GM12872 (cell line): ENCODE measurements around the gene OR7A5.

Experiments
- TF ChIP-seq, protein P1 (sequence below): IDR thresholded peaks from 3 replicates; pipeline ENCODE4 v1.5.1; 2011; ENCODE audit warnings: low read depth, mild to moderate bottlenecking, low read length, moderate library complexity; ENCODE audit not compliant: insufficient read depth

The OR7A5 gene

DNA sequence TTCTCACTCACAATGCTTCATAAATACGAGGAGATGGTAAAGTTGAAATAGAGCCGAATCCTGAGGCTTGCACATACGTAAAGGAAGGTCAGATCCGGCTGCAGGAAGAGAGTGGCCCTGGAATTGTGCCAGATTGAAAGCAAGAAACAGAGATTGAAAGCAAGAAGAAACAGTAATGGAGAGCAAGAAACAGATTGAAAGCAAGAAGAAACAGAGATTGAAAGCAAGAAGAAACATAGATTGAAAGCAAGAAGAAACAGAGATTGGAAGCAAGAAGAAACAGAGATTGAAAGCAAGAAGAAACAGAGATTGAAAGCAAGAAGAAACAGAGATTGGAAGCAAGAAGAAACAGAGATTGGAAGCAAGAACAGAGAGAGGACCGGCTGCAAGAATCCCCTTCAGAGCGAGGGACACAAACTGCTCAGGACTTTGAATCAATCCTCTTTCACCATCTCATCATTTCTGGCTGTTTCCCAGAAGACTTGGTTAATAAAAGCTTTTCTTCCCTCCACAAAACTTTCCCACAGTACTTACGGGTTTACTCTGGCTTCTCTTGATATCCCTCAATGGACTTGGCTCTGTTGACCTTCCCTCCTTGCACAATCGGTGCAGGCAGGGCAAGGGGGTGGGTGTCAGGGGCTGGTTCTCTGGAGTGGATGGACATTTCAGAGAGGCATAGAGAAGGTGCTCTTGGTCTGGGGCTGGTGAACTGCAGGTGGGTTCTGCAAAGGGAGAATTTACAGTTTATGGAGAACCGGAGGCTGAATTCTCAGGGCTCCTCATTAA is 25.5 kb downstream of the OR7A5 start:
- TF ChIP-seq, protein P1, sequence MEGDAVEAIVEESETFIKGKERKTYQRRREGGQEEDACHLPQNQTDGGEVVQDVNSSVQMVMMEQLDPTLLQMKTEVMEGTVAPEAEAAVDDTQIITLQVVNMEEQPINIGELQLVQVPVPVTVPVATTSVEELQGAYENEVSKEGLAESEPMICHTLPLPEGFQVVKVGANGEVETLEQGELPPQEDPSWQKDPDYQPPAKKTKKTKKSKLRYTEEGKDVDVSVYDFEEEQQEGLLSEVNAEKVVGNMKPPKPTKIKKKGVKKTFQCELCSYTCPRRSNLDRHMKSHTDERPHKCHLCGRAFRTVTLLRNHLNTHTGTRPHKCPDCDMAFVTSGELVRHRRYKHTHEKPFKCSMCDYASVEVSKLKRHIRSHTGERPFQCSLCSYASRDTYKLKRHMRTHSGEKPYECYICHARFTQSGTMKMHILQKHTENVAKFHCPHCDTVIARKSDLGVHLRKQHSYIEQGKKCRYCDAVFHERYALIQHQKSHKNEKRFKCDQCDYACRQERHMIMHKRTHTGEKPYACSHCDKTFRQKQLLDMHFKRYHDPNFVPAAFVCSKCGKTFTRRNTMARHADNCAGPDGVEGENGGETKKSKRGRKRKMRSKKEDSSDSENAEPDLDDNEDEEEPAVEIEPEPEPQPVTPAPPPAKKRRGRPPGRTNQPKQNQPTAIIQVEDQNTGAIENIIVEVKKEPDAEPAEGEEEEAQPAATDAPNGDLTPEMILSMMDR = no peak

- TF ChIP-seq, protein P1 = no peak
Measured at GRCh38 chr19:14804765-14805164, 30.2 kb downstream of the OR7A5 start.

DNA sequence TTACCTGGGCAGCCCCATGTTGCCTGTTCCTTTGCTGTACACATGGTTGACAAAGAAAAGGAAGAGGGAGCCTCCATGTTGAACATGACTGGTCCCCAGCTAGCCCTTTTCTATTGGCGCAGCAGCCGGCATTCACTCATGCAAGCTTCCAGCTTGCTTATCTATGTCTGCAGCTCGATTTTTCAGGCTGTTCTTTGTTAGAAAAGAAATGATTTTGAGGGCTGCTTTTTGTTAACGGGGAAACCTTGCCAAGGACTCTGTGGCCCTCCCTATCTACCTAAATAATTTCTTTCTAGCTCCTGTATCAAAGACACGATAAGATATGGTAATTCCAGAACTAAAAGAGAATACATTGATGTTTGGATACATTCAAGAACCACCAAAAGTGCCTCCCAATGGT is 36.2 kb downstream of the OR7A5 start:
- TF ChIP-seq, protein P1 = no peak

DNA sequence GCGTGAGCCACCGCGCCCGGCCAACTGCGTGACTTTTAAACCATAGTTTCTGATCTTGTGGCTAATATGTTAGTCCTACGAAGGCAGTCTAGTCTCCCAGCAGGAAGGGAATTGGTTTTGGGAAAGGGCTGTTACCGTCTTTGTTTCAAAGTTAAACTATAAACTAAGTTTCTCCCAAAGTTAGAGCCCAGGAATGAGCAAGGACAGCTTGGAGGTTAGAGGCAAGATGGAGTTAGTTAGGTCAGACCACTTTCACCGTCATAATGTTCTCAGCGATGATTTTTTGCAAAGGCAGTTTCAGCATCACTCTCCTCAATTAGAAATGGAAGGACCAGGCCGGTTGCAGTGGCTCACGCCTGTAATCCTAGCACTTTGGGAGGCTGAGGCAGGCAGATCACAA is 39.0 kb downstream of the OR7A5 start:
- TF ChIP-seq, protein P1 = no peak

DNA sequence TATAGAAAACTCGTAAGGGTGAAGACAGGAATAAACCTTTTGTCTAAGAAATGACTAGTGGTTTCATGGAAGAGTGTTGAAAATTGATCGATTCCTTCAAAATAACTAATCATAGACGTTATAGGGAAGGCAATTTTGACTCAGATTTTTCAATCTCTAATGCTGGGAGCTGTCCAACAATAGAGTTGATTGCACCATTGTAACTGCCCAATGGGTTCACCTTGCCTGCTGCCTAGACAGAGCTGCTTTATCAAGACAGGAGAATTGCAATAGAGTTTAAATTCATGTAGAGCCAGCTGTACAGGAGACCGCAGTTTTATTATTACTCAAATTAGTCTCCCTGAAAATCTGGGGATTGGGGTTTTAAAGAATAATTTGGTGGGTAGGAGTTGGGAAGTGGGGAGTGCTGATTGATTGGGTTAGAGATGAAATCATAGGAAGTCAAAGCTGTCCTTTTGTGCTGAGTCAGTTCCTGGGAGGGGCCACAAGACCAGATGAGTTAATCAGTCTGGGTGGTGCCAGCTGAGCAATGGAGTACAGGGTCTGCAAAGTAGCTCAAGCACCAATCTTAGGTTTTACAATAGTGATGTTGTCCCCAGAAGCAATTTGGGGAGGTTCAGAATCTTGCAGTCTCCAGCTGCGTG is 39.8 kb downstream of the OR7A5 start:
- TF ChIP-seq, protein P1 = no peak

DNA sequence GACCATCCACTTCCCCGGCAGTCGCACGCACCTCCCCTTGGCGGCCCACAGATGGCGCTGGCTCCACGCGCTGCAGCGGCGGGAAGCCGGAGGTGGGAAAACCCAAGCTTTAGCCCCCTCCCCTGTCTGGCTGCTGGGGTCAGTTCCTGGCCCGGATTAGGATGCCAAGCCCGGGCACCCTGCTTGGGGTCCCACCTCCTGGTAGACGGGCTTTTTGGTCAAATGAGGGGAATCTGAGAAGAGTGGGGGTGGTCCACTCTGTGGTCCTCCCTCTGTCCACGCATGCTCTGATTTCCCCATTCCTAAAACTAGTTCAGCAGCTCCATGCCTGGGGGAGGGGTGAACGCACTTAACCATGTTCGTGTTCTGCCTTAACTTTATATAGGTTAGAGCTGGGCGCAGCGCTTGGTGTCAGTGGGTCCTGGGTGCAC is 48.5 kb downstream of the OR7A5 start:
- TF ChIP-seq, protein P1 = peak; percentile 92

DNA sequence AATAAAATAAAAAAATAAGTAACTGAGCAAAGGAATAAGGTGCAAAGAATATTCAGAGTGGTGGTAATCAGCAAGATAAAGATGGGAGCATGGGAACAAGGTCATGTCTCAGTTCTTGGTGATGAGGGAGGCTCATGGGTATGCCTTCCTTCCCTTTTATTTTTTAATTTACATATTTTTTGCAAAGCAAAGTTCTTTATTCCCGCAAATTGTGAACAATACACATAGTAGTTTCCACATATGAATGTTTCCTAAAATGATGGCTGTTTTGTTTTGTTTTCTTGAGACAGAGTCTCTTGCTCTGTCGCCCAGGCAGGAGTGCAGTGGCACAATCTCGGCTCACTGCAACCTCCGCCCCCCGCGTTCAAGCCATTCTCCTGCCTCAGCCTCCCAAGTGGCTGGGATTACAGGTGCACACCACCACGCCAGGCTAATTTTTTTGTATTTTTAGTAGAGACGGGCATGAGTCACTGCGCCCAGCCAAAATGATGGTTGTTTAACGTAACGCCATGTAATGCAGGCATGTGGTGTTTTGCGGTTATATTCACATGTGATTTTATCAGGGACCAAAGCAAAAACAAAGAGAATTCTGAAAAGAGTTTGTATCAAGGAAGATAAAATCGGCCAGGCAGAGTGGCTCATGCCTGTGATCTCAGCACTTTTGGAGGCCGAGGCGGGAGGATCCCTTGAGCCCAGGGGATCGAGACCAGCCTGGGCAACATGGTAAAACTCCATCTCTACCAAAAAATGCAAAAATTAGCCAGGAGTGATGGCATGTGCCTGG is 52.2 kb downstream of the OR7A5 start:
- TF ChIP-seq, protein P1 = no peak
